Astrocyte of the spinal cord (primary cell): ENCODE results near the gene MAP3K21.

Experiments
- DNase-seq: peaks from one replicate; pipeline ENCODE4 v3.0.0; 2011; ENCODE audit warnings: low read depth, low spot score
- H3K4me3 ChIP-seq: 2 replicates; pipeline ENCODE4 v1.5.1; 2011; ENCODE audit warnings: low read depth, mild to moderate bottlenecking, low read length, moderate library complexity
- in situ Hi-C: cut with HindIII; loops from 2 replicates; pipeline ENCODE4 v1.10.0; 2017; ENCODE audit warnings: low sequenced_read_pairs
- TF ChIP-seq, protein P1 (sequence below): IDR thresholded peaks from 2 replicates; pipeline ENCODE4 v1.5.1; 2012; ENCODE audit warnings: low read depth, mild to moderate bottlenecking, low read length, inconsistent platforms

MAP3K21 gene

DNA sequence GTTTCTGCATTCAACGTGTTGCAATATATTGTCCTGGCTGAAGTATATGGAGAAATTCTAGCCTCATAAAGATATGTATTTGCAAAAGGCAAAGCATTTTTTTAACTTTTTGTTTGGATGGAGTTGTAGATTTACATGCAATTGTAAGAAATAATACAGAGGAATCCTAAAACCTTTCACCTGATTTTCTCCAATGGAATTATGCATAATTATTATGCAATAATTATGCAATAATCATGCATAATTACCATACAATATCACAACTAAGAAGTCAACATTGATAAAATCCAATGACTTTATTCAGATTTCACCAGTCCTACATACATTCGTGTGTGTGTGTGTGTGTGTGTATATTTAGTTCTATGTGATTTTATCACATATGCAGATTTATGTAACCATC lies 7.5 kb upstream of the MAP3K21 start:
- no peak for DNase-seq
- no peak overlapping the region for H3K4me3 ChIP-seq
- in situ Hi-C loops = no loop called here
- TF ChIP-seq, protein P1, sequence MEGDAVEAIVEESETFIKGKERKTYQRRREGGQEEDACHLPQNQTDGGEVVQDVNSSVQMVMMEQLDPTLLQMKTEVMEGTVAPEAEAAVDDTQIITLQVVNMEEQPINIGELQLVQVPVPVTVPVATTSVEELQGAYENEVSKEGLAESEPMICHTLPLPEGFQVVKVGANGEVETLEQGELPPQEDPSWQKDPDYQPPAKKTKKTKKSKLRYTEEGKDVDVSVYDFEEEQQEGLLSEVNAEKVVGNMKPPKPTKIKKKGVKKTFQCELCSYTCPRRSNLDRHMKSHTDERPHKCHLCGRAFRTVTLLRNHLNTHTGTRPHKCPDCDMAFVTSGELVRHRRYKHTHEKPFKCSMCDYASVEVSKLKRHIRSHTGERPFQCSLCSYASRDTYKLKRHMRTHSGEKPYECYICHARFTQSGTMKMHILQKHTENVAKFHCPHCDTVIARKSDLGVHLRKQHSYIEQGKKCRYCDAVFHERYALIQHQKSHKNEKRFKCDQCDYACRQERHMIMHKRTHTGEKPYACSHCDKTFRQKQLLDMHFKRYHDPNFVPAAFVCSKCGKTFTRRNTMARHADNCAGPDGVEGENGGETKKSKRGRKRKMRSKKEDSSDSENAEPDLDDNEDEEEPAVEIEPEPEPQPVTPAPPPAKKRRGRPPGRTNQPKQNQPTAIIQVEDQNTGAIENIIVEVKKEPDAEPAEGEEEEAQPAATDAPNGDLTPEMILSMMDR = no peak

DNA sequence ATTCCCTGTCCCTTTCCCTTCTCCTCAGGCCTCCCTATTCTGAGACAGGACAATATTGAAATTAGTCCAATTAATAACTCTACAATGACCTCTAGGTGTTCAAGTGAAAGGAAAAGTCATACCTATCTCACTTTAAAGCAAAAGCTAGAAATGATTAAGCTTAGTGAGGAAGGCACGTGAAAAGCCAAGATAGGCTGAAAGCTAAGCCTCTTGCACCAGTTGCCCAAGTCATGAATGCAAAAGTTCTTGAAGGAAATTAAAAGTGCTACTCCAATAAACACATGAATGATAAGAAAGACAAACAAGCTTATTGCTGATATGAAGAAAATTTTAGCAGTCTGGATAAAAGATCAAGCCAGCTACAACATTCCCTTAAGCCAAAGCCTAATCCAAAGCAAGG lies 3.8 kb upstream of the MAP3K21 start:
- no peak for DNase-seq
- H3K4me3 ChIP-seq = no peak overlapping the region
- TF ChIP-seq, protein P1 = no peak
- in situ Hi-C loops = no loop called here

DNA sequence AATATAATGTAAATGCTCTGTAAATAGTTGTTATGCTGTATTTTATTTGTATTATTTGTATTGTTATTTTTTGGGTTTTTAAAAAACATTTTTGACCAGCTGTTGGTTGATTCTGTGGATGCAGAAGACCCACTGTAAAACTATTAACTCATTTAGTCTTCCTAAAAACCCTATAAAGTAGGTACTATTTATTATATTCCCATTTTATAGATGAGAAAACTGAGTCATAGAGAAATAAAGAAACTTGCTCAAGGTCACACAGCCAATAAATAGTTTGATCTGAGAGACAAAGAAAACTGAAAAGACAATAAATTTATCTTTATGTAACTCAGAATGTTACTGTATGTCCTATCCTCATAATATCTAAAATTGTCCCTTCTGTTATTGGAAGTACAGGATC lies 1.2 kb upstream of the MAP3K21 start:
- H3K4me3 ChIP-seq = no peak overlapping the region
- TF ChIP-seq, protein P1 = no peak
- in situ Hi-C loops = no loop called here
- no peak for DNase-seq

DNA sequence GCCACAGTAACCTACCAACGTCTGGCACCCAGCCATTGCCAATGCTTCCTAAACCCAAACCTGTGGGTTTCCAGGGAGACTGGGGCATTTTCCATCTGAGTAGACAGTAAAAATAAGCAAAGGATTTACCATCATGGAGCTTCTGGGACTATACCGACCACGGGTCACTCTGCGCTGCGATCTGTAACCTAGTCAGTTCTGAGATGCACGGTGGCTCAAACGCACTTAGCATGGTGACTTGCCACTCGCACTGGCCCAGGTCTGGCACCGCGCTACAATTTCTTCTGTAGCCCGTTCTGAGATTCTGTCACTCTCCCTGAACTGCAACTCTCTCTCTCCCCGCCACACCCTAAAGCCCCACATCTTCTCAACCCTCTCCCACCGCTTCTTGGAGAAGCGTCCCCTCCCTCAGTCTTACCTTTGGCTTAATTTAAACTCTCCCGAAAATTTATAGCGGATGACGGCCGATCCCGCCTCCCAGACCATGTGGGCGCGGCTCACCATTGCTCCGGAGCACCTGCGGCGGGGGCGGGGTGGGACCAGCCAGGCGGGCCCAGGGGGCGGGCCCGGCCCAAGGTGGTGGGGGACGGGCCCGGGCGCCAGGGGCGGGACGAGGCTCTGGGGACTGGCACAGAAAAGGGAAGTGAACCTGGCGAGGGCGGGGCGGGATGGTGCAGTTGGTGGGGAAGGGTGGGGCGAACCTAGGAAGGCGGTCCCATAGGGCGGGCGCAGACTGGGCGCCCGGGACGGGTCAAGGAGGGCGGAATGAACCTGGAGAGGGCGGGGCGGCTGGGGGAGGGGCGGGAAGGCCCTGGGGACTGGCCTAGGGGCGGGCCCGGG lies 493 bp upstream of the MAP3K21 start:
- H3K4me3 ChIP-seq = peak overlapping the region; percentile 24
- TF ChIP-seq, protein P1 = no peak
- DNase-seq = peak; percentile 14
- in situ Hi-C loops = no loop called here

DNA sequence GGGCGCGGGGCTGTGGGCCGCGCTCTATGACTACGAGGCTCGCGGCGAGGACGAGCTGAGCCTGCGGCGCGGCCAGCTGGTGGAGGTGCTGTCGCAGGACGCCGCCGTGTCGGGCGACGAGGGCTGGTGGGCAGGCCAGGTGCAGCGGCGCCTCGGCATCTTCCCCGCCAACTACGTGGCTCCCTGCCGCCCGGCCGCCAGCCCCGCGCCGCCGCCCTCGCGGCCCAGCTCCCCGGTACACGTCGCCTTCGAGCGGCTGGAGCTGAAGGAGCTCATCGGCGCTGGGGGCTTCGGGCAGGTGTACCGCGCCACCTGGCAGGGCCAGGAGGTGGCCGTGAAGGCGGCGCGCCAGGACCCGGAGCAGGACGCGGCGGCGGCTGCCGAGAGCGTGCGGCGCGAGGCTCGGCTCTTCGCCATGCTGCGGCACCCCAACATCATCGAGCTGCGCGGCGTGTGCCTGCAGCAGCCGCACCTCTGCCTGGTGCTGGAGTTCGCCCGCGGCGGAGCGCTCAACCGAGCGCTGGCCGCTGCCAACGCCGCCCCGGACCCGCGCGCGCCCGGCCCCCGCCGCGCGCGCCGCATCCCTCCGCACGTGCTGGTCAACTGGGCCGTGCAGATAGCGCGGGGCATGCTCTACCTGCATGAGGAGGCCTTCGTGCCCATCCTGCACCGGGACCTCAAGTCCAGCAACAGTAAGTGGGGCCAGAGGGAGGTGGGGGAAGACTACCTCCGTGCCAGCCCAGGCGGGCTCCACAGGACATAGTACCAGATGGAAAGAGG lies 808 bp downstream of the MAP3K21 start:
- peak overlapping the region; percentile 35 for H3K4me3 ChIP-seq
- TF ChIP-seq, protein P1 = no peak
- in situ Hi-C loops = no loop called here
- DNase-seq = no peak

DNA sequence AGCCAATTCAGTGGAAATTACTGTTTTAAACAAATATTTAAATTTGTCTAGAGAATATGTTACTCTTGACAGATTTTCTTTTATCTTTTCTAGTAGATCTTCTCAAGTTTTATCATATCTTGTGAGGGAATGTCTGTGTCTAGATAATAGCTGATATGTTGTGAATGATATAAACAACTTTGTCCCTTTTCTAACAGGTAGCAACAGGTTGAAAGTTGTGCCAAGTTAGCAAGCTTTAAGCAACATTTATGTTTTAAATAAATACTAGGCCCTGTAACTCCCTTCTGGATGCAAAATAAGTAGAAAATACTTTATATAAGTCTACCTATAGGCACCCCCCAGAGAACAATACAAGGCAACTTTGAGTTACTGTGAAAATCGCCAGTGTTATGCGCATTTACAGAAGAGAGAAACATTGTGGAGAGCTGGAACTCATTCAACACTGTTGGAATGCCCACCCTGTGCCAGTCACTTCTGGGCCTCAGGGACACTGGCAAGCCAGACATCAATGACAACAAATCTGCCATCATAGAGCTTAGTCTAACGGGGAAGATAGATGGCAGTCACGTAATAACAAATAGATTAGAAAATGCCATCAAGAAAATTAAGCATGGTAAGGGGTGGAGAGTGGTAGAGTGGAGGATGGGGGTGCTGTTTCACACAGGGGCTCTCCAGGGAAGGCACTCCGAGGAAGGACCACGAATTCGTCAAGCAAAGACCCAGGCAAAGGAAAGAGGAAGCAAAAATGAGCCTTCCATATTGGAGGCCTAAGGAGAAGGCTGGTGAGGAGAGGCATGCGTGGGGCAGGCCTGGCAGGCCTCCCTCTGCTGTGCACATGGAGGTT lies 4.4 kb downstream of the MAP3K21 start:
- no peak overlapping the region for H3K4me3 ChIP-seq
- in situ Hi-C loops = no loop called here
- no peak for DNase-seq
- TF ChIP-seq, protein P1 = no peak
